Ovary (tissue), 3 donors: ENCODE results near the gene GSK3B.

Experiments used
- EP300 ChIP-seq: sonication (generic); formaldehyde crosslinking; IDR thresholded peaks from one replicate; pipeline ENCODE4 v1.6.1; 2017; ENCODE audit warnings: antibody characterized with exemption
- POLR2A ChIP-seq: fragments of 450-650 bp; IDR thresholded peaks from one replicate; pipeline ENCODE4 v1.6.1; 2017; ENCODE audit warnings: antibody characterized with exemption, mild to moderate bottlenecking, moderate library complexity
- TF ChIP-seq, protein P1 (sequence below), 3 donors: fragments of 450-650 bp in 2 of 3; fragments of 200-600 bp in 1 of 3; IDR thresholded peaks; one replicate each; pipeline versions ENCODE4 v1.5.1 to v1.8.0; 2016 to 2022; ENCODE audit warnings: antibody characterized with exemption in 3 of 3, mild to moderate bottlenecking in 1 of 3
- donor health status: DM: no; HTN: no; CAD: no.

DNA sequence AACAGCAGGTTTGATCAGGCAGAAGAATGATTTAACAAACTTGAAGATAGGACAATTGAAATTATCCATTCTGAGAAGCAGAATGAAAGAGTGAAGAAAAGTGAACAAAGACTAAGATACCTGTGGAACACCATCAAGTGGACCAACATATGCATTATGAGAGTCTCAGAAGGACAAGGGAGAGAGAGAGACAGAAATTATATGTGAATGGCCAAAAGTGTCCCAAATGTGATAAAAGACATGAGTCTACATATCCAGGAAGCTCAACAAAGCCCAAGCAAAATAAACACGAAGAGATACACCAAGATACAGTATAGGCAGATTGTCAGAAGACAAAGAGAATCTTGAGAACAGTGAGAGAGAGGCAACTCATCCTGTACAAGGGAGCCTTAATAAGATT, 317.9 kb downstream of the GSK3B start:
- TF ChIP-seq, protein P1, sequence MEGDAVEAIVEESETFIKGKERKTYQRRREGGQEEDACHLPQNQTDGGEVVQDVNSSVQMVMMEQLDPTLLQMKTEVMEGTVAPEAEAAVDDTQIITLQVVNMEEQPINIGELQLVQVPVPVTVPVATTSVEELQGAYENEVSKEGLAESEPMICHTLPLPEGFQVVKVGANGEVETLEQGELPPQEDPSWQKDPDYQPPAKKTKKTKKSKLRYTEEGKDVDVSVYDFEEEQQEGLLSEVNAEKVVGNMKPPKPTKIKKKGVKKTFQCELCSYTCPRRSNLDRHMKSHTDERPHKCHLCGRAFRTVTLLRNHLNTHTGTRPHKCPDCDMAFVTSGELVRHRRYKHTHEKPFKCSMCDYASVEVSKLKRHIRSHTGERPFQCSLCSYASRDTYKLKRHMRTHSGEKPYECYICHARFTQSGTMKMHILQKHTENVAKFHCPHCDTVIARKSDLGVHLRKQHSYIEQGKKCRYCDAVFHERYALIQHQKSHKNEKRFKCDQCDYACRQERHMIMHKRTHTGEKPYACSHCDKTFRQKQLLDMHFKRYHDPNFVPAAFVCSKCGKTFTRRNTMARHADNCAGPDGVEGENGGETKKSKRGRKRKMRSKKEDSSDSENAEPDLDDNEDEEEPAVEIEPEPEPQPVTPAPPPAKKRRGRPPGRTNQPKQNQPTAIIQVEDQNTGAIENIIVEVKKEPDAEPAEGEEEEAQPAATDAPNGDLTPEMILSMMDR (IDR thresholded peaks at IDR 0.05) = no peak
- no peak for TF ChIP-seq EP300
- no peak for TF ChIP-seq POLR2A
